Activated CD4-positive, alpha-beta T cell treated with anti-CD3 and anti-CD28 coated beads, Interleukin-2, amount 50 U/mL, for 24 hours (primary cell): ENCODE results near the gene PDZRN3.

Experiments
- DNase-seq, 2 donors: peaks; one replicate each; pipeline ENCODE4 v3.0.0-alpha.2; 2020; ENCODE audit warnings: low read depth in 1 of 2, low spot score in 1 of 2

The PDZRN3 gene

DNA sequence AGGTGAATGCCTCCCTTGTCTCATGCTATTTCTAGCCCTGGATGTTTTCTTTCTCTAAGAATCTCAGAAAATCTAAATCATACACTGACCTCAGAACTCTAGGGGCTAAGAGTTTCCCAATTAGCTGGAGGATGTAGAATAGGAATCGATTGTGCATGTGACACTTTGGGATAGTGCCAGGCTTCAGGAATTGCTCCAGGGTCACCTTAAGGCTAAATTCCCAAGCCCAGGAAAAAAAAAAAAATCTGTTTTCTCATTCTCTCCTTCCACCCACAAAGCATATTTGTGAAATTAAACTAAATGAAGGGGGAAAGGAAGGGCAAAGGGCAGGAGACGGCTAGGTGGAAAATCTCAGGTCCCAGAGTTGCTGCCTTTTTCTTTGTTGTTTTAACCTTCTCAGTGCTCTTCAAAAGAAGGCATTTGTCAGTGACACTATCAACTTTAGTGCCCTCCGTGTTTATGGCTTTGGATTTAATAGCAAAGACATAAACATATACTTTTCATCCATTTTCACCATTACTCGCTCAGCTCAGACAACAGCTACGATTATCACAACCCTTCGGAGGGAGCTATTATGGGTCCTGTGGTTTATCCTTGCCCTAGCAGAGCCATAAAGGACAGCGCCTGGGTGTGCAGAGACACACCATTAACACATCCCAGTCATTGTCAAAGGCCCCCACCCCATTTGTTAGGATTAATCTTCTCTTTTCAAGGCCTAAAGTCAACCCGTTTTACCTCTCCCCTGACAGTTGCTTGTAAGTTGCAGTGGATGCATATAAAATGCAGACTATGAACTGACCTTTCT is 271.7 kb downstream of the PDZRN3 start:
- no peak for DNase-seq

- DNase-seq = no peak
These were observed 273.2 kb downstream of the PDZRN3 start for GRCh38 chr3:73351423-73352071.

GRCh38 chr3:73350996-73351395 is 273.7 kb downstream of the PDZRN3 start:
- DNase-seq = no peak

DNA sequence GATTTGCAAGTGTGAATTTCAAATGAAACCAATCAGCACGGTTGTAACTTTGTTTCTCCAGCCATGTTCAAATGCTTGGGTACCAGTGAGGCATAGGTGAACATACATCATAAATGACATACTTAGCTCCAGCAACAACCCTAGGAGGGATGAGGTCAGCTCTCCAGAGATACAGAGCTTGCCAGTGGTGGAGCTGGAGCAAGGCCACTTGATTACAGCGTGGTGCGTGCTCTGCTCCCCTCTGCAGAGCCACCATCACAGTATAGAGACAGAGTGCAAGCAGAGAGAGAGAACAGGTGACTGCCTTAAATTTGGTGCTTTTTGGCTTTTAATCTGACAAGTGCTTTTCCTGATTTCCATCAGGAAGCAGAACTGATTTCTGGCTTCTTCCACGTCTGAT is 275.1 kb downstream of the PDZRN3 start:
- no peak for DNase-seq

DNA sequence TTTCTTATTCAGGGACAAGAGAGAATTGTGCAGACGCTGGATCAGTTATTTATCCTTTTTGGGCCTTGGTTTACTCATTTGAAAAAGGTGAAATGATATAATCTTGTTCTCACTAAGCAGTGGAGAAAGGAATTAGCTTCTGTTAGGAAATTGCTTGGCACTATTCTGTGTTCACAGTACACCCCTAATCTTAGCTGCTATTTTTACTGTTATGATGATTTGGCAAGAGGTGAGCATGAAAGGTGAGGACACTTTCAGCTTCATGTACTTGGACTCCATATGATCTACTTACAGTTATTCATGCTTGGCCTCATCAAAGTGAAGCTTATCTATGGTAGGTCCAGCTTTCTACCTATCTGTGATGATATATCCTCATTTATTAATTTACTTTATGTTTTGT is 282.7 kb downstream of the PDZRN3 start:
- DNase-seq = no peak

DNA sequence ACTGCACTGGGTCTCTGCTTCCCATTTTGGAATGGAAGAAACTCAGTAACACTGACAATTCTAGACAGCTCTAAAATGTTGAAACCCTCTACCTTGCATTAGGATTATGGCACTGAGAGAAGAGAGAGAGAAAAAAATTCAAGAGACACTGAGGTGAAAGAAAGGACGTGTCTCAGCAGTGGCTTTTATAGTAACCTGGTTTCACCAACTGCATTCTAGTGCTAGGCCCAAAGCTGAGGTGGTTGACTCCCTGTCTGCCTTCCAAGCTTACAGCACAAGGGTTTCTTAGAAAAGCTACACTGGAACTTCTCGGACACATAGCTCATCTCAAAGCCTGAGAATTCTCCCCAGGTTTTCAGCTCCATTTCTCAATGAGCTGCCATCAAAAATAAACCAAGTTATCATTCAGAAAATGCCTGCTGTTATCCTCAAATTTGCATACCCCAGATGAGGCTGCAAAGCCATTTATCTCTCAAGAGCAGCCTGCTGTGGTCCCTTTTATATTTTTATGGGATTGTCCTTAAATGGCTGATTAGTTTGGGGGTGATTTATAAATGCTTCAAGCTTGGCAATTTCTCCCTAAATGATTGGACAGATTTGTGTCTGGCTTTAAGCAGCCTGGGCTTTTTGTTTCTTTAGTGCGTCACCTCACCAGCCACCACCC is 283.3 kb downstream of the PDZRN3 start:
- no peak for DNase-seq

- no peak for DNase-seq
These were observed 292.2 kb downstream of the PDZRN3 start for GRCh38 chr3:73332558-73332957.
